ENCODE results near the gene INPP4A. TPM values are rescaled to one million over a fixed set of nuclear protein-coding genes. Genes with fewer than 3 reads are reported as not detected.

Gene INPP4A
- polyA plus RNA-seq, 1 of the 3 experiments (the other 2 are of a cell fraction), result 15.0 TPM

DNA sequence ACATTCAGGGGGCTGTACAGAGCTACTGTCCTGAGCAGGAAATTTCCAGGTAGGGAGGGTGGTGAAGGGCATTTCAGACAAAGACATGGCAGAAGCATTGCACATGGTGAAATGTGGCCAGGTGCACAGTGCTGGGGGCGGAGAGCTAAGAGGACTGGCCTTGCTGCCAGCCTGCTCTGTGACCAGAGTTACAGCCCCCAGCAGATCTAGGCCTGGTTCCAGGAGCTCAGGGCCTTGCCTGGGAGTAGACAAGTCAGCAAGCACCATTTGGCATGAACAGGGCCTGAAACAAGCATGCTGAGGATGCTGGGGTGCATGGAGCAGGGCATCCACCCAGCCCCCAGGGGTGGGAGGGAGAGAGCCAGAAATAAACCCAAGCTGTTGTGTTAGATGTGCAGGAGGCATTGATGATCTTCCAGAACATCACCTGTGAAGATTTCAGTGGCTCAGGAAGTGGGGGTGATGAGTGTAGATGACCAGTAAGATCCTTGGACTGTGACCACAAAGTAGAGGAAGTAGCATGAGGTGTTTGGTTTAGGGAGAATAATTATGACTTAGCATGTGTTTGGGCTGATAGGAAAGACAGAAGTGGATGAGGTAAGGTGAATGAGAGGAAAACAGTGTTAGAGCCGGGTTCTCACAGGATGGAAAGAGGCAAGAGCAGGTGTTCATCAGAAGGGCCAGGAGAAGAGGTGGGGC, 102.6 kb downstream of the INPP4A start (continued):
- no peak for TF ChIP-seq REST (IDR thresholded peaks at IDR 0.05; ENCODE audit: low read depth, low read length)

GRCh38 chr2:98548920-98549818, 104.5 kb downstream of the INPP4A start:
- TF ChIP-seq, protein P1, sequence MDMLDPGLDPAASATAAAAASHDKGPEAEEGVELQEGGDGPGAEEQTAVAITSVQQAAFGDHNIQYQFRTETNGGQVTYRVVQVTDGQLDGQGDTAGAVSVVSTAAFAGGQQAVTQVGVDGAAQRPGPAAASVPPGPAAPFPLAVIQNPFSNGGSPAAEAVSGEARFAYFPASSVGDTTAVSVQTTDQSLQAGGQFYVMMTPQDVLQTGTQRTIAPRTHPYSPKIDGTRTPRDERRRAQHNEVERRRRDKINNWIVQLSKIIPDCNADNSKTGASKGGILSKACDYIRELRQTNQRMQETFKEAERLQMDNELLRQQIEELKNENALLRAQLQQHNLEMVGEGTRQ (IDR thresholded peaks at IDR 0.05; ENCODE audit: borderline replicate concordance, low read depth, low read length), result no peak
- TF ChIP-seq, protein P2, sequence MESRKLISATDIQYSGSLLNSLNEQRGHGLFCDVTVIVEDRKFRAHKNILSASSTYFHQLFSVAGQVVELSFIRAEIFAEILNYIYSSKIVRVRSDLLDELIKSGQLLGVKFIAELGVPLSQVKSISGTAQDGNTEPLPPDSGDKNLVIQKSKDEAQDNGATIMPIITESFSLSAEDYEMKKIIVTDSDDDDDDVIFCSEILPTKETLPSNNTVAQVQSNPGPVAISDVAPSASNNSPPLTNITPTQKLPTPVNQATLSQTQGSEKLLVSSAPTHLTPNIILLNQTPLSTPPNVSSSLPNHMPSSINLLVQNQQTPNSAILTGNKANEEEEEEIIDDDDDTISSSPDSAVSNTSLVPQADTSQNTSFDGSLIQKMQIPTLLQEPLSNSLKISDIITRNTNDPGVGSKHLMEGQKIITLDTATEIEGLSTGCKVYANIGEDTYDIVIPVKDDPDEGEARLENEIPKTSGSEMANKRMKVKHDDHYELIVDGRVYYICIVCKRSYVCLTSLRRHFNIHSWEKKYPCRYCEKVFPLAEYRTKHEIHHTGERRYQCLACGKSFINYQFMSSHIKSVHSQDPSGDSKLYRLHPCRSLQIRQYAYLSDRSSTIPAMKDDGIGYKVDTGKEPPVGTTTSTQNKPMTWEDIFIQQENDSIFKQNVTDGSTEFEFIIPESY (IDR thresholded peaks at IDR 0.05; ENCODE audit: borderline replicate concordance, low read depth), result no peak
- TF ChIP-seq MXI1 (IDR thresholded peaks at IDR 0.05; ENCODE audit: low read depth, low read length) (no peak), MAX (IDR thresholded peaks at IDR 0.05; ENCODE audit: low read depth) (no peak), SMC3 (IDR thresholded peaks at IDR 0.05; ENCODE audit: low read depth, low read length) (no peak), TEAD4 (IDR thresholded peaks at IDR 0.05; ENCODE audit: borderline replicate concordance, insufficient read depth) (no peak), TCF12 (IDR thresholded peaks at IDR 0.05) (no peak), CHD2 (IDR thresholded peaks at IDR 0.05; ENCODE audit: low read length, partially characterized antibody) (no peak), ELF1 (IDR thresholded peaks at IDR 0.05) (no peak), GATA2 (CRISPR knock-in tag; IDR thresholded peaks at IDR 0.05) (no peak)
- TF ChIP-seq, protein P3, sequence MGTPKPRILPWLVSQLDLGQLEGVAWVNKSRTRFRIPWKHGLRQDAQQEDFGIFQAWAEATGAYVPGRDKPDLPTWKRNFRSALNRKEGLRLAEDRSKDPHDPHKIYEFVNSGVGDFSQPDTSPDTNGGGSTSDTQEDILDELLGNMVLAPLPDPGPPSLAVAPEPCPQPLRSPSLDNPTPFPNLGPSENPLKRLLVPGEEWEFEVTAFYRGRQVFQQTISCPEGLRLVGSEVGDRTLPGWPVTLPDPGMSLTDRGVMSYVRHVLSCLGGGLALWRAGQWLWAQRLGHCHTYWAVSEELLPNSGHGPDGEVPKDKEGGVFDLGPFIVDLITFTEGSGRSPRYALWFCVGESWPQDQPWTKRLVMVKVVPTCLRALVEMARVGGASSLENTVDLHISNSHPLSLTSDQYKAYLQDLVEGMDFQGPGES (IDR thresholded peaks at IDR 0.05; ENCODE audit: low read depth, low read length), result no peak
- H2AFZ ChIP-seq (ENCODE audit: low read depth), result no peak overlapping the region
- no peak overlapping the region for H3K27ac ChIP-seq (ENCODE audit: low read depth in 2 of 2, low read length in 1 of 2)
- H3F3A ChIP-seq (replicated peaks; ENCODE audit: insufficient read depth), result no peaks in the 10 kb centered on the region
- no peaks in the 10 kb centered on the region for H3K9me3 ChIP-seq
- ChIA-PET CTCF (interaction anchor here (1.3 kb wide), 1 partner anchor 136 kb away, joined by 4 read pairs; no protein-coding TSS in a partner anchor), POLR2A (no interaction called here)
- no peaks in the 10 kb centered on the region for H3K79me2 ChIP-seq (ENCODE audit: insufficient read depth)
- H3K4me3 ChIP-seq (ENCODE audit: low read depth in 2 of 2, low read length in 1 of 2), result no peak overlapping the region
- DNase-seq, result no peak
- H4K20me1 ChIP-seq (ENCODE audit: insufficient read depth), result no peaks in the 10 kb centered on the region
- H3K9me2 ChIP-seq, result no peaks in the 10 kb centered on the region
- WGBS (ENCODE audit: low lambda C conversion rate), result 91% methylated on average over 6 of the region's 6 CpGs
- no peaks in the 10 kb centered on the region for H3K4me1 ChIP-seq (ENCODE audit: control insufficient read depth in 1 of 2, insufficient read depth in 2 of 2, low read depth in 1 of 2, low read length in 1 of 2)
- no peaks in the 10 kb centered on the region for H3K27me3 ChIP-seq (ENCODE audit: insufficient read depth)
- no peak overlapping the region for H3K4me2 ChIP-seq
- H3K9ac ChIP-seq, result no peak overlapping the region
- peaks cover 5 to 50% of the 10 kb centered on the region in 2 experiments for H3K36me3 ChIP-seq (replicated peaks in 1 of 2; ENCODE audit: control insufficient read depth in 1 of 2, insufficient read depth in 2 of 2, low read length in 1 of 2)

All from SK-N-SH (cell line).